ENCODE data around the gene CCNQ.

CCNQ gene

DNA sequence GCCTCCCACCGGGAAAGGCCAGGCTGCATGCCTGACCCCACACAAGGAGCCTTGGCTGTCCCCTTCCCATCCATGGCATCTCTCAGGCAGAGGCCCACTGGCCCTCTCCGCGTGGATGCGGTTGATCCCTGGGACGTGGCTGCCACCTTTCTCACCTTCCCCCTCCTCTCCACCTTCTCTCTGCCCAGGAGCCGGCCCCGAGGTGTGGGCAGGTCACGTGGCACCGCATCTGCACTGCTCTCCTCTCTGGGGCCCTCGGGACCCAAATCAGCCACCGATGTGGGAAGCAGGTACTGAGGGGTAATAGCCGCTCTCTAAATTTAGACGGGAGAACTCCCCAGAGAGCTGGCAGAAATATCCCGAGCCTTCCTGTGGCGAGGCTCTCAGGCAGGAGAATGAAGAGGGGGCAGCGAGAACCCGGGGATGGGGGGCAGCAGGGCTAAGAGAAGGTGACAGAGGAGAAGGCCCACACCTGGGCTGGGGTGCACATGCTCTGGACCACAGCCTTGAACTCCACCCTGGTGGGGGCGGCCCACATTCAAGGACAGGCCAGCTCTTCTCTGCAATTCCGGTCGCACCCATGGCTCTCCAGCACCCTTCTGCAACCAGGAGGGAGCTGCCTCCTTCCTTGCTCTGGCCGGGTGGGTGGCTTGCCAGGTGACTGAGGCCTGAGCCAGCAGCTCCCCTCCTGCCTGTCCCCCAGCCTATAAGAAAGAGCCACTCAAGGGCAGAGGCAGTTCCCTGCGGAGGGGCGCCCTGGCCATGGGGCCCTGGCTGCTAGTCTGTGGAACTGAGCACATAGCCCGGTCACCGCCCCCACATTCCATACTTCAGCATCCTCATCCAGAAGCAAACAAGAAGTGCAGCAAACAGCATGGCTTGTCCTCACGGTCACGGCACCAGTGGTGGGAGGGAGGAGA is 38.4 kb upstream of the CCNQ start:
- Histone ChIP-seq H3K4me3 (ENCODE audit: low read depth, low read length) (no peak overlapping the region), H3K9me3 (ENCODE audit: control insufficient read depth, insufficient read depth, low read depth, low read length) (no peaks in the 10 kb centered on the region), H3K27ac (ENCODE audit: extremely low read depth, low read depth, low read length) (no peak overlapping the region), H3K36me3 (ENCODE audit: control insufficient read depth in 2 of 2, insufficient read depth in 1 of 2, low read length in 2 of 2) (no peaks in the 10 kb centered on the region), H3K4me1 (ENCODE audit: control insufficient read depth, insufficient read depth, low read length) (no peaks in the 10 kb centered on the region)
- ChIA-PET CTCF (interaction anchor here (0.9 to 3.0 kb wide), 13 partner anchors 8 to 82 kb away, joined by 3 to 21 read pairs (median 6); partner anchors contain the start of gene CCNQ), POLR2A (no interaction called here)
- no peak for TF ChIP-seq ZNF221 (tag by site-specific recombination; IDR thresholded peaks at IDR 0.05; ENCODE audit: borderline replicate concordance)
- no peak for TF ChIP-seq ZNF248 (tag by site-specific recombination; IDR thresholded peaks at IDR 0.05)
- TF ChIP-seq ZNF548 (tag by site-specific recombination; IDR thresholded peaks at IDR 0.05), result no peak
- no peak for TF ChIP-seq ZNF623 (tag by site-specific recombination; IDR thresholded peaks at IDR 0.05)
- TF ChIP-seq ZNF747 (tag by site-specific recombination; IDR thresholded peaks at IDR 0.05), result no peak
- TF ChIP-seq ZNF677 (tag by site-specific recombination; IDR thresholded peaks at IDR 0.05), result no peak
- TF ChIP-seq ZNF571 (tag by site-specific recombination; IDR thresholded peaks at IDR 0.05), result no peak
- TF ChIP-seq, protein P1, sequence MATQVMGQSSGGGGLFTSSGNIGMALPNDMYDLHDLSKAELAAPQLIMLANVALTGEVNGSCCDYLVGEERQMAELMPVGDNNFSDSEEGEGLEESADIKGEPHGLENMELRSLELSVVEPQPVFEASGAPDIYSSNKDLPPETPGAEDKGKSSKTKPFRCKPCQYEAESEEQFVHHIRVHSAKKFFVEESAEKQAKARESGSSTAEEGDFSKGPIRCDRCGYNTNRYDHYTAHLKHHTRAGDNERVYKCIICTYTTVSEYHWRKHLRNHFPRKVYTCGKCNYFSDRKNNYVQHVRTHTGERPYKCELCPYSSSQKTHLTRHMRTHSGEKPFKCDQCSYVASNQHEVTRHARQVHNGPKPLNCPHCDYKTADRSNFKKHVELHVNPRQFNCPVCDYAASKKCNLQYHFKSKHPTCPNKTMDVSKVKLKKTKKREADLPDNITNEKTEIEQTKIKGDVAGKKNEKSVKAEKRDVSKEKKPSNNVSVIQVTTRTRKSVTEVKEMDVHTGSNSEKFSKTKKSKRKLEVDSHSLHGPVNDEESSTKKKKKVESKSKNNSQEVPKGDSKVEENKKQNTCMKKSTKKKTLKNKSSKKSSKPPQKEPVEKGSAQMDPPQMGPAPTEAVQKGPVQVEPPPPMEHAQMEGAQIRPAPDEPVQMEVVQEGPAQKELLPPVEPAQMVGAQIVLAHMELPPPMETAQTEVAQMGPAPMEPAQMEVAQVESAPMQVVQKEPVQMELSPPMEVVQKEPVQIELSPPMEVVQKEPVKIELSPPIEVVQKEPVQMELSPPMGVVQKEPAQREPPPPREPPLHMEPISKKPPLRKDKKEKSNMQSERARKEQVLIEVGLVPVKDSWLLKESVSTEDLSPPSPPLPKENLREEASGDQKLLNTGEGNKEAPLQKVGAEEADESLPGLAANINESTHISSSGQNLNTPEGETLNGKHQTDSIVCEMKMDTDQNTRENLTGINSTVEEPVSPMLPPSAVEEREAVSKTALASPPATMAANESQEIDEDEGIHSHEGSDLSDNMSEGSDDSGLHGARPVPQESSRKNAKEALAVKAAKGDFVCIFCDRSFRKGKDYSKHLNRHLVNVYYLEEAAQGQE (tag by site-specific recombination; IDR thresholded peaks at IDR 0.05), result no peak
- TF ChIP-seq ZNF426 (tag by site-specific recombination; IDR thresholded peaks at IDR 0.05), result no peak
- no peak for TF ChIP-seq ZNF324 (tag by site-specific recombination; IDR thresholded peaks at IDR 0.05)
- TF ChIP-seq, protein P2, sequence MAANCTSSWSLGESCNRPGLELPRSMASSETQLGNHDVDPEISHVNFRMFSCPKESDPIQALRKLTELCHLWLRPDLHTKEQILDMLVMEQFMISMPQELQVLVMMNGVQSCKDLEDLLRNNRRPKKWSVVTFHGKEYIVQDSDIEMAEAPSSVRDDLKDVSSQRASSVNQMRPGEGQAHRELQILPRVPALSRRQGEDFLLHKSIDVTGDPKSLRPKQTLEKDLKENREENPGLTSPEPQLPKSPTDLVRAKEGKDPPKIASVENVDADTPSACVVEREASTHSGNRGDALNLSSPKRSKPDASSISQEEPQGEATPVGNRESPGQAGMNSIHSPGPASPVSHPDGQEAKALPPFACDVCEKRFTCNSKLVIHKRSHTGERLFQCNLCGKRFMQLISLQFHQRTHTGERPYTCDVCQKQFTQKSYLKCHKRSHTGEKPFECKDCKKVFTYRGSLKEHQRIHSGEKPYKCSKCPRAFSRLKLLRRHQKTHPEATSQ (tag by site-specific recombination; IDR thresholded peaks at IDR 0.05), result no peak
- TF ChIP-seq ZXDB (tag by site-specific recombination; IDR thresholded peaks at IDR 0.05), result no peak
- TF ChIP-seq OSR2 (tag by site-specific recombination; IDR thresholded peaks at IDR 0.05), result no peak
- no peak for TF ChIP-seq ZNF776 (tag by site-specific recombination; IDR thresholded peaks at IDR 0.05; ENCODE audit: borderline replicate concordance)
- TF ChIP-seq ZNF558 (tag by site-specific recombination; IDR thresholded peaks at IDR 0.05), result no peak
- no peak for TF ChIP-seq ZNF133 (tag by site-specific recombination; IDR thresholded peaks at IDR 0.05)
- TF ChIP-seq SP7 (tag by site-specific recombination; IDR thresholded peaks at IDR 0.05), result no peak

DNA sequence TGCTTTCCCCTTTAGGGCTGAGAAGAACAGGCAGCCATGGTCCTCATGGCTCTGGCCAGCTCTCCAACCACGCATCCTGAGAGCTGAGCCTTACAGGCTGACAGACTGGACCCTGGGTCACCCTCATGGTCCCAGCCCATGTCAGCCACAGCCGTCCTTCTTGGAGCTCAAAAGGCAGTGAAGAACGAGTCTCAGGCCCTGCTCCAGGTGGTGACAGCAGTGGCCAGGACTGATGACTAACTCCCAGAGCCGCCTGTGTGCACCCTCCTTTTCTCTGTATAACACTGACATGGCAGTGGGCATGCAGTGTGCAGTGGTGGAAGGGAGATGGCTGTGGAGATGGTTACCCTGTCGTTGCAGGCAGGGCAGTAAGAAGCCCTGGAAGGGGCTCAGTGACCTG is 37.8 kb upstream of the CCNQ start:
- CTCF ChIA-PET, result interaction anchor here (1.0 to 3.0 kb wide), 15 partner anchors 8 to 81 kb away, joined by 3 to 21 read pairs (median 6); partner anchors contain the start of gene CCNQ
- Histone ChIP-seq H3K27ac (ENCODE audit: extremely low read depth, low read depth, low read length) (no peak overlapping the region), H3K4me3 (ENCODE audit: low read depth, low read length) (no peak overlapping the region), H3K4me1 (ENCODE audit: control insufficient read depth, insufficient read depth, low read length) (no peaks in the 10 kb centered on the region), H3K36me3 (ENCODE audit: control insufficient read depth in 2 of 2, insufficient read depth in 1 of 2, low read length in 2 of 2) (no peaks in the 10 kb centered on the region), H3K9me3 (ENCODE audit: control insufficient read depth, insufficient read depth, low read depth, low read length) (no peaks in the 10 kb centered on the region)
- TF ChIP-seq, protein P3, sequence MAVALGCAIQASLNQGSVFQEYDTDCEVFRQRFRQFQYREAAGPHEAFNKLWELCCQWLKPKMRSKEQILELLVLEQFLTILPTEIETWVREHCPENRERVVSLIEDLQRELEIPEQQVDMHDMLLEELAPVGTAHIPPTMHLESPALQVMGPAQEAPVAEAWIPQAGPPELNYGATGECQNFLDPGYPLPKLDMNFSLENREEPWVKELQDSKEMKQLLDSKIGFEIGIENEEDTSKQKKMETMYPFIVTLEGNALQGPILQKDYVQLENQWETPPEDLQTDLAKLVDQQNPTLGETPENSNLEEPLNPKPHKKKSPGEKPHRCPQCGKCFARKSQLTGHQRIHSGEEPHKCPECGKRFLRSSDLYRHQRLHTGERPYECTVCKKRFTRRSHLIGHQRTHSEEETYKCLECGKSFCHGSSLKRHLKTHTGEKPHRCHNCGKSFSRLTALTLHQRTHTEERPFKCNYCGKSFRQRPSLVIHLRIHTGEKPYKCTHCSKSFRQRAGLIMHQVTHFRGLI (tag by site-specific recombination; IDR thresholded peaks at IDR 0.05), result 0 out of 2 replicates have a peak, but pooled peaks have one; percentile 1
- no peak for TF ChIP-seq EGR2 (tag by site-specific recombination; IDR thresholded peaks at IDR 0.05; ENCODE audit: low read depth)
- TF ChIP-seq, protein P4, sequence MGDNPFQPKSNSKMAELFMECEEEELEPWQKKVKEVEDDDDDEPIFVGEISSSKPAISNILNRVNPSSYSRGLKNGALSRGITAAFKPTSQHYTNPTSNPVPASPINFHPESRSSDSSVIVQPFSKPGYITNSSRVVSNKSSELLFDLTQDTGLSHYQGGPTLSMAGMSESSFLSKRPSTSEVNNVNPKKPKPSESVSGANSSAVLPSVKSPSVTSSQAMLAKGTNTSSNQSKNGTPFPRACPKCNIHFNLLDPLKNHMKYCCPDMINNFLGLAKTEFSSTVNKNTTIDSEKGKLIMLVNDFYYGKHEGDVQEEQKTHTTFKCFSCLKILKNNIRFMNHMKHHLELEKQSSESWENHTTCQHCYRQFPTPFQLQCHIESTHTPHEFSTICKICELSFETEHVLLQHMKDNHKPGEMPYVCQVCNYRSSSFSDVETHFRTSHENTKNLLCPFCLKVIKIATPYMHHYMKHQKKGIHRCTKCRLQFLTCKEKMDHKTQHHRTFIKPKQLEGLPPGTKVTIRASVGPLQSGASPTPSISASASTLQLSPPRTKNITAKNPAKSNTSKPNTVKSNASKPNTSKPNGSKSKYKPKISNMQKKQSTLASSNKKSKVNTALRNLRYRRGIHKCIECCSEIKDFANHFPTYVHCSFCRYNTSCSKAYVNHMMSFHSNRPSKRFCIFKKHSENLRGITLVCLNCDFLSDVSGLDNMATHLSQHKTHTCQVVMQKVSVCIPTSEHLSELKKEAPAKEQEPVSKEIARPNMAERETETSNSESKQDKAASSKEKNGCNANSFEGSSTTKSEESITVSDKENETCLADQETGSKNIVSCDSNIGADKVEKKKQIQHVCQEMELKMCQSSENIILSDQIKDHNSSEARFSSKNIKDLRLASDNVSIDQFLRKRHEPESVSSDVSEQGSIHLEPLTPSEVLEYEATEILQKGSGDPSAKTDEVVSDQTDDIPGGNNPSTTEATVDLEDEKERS (tag by site-specific recombination; IDR thresholded peaks at IDR 0.05), result no peak
- POLR2A ChIA-PET, result no interaction called here
